Eye (tissue), 1 donor: ENCODE data around the gene CNTD1.
A peak's percentile ranks its signal among the peaks of the same experiment; 100 is the strongest.

Experiments
- DNase-seq: peaks from one replicate; pipeline ENCODE4 v3.0.0-alpha.2; 2015

The CNTD1 gene

DNA sequence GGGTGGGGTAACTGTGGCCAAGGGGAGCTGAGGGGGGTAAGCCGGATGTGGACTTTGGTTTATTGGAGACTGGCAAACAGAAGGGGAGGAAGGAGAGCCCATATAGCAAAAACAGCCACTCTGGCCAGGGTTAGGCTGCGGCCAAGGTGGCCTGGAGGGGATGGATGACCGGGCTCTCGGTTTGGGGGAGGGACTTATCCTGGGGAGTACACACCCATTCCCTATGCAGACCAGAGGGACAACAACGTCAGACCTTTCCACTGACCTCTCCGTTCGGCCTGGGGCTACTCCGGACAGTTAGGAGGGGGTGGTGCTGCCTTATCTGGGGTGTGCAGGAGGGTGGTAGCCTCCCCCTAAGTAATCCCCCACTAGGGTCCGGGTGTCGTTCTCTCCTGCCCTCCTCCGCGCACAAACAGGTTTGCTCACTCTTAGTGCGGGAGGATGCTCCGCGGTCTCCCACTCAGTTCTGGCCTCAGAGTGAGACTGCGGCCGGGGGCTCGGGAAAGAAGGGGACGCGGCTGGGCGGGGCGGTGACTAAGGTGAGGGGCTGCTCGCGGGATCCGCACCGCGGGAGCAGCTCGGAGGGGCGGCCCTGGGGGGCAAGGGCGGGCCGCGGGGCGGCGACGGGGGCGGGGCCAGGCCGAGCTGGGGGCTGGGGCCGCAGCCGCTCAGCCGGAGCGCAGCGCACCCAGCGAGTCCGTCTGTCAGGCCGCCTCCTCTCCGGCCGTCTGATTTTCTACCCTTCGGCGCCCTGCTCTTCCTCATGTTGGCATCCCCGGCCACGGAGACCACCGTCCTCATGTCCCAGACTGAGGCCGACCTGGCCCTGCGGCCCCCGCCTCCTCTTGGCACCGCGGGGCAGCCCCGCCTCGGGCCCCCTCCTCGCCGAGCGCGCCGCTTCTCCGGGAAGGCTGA lies 18.5 kb upstream of the CNTD1 start, which contains the start of gene WNK4:
Gene WNK4 (plus strand): TSS at position 675 of the 915 bp plus-strand sequence. CDS start 89 bp downstream, at position 764.
- DNase-seq: no peak

DNA sequence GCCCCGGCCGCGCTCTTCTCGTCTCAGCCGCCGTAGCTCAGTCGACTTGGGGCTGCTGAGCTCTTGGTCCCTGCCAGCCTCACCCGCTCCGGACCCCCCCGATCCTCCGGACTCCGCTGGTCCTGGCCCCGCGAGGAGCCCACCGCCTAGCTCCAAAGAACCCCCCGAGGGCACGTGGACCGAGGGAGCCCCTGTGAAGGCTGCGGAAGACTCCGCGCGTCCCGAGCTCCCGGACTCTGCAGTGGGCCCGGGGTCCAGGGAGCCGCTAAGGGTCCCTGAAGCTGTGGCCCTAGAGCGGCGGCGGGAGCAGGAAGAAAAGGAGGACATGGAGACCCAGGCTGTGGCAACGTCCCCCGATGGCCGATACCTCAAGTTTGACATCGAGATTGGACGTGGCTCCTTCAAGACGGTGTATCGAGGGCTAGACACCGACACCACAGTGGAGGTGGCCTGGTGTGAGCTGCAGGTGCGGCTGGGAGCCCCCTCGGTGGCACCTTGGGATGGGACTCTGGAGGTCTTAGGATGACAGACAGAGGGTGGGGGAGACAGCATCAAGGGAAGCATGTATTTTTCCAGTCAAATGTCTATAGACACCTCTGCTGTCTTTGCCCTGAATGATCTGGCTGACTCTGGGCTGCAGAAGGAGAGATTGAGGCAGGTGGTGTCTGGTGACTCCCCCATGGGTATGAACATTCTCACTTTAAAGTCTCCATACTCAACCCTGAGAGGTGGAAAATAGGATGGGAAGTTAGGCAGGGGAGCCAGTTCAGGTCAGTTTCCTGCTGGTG lies 17.6 kb upstream of the CNTD1 start:
- DNase-seq: peak; percentile 43

DNA sequence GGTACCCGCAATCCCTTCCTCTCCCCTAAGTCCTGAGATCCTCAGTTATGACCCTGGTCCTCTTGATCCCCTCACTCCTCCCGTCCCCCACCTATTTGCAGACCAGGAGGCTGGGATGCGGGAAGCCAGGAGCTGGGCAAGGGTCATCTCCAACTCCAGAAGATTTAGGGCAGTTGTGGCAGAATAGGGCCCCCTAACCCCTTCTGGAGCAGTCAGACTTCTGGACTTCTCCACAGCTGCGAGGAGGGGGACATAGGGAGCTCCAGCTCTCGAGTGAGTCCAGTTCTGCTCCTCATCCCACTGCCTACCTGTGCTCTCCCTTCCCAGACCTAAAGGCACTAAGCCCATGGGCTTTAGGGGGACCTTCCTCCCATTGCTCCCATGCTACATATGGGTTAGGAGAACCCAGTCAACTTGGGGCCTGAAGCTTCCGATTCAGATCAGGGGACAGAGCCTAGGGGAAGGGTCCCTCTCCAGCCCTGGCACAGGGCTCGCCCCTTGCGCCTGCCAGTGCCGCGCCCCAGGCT lies 17.0 kb upstream of the CNTD1 start:
- no peak for DNase-seq

DNA sequence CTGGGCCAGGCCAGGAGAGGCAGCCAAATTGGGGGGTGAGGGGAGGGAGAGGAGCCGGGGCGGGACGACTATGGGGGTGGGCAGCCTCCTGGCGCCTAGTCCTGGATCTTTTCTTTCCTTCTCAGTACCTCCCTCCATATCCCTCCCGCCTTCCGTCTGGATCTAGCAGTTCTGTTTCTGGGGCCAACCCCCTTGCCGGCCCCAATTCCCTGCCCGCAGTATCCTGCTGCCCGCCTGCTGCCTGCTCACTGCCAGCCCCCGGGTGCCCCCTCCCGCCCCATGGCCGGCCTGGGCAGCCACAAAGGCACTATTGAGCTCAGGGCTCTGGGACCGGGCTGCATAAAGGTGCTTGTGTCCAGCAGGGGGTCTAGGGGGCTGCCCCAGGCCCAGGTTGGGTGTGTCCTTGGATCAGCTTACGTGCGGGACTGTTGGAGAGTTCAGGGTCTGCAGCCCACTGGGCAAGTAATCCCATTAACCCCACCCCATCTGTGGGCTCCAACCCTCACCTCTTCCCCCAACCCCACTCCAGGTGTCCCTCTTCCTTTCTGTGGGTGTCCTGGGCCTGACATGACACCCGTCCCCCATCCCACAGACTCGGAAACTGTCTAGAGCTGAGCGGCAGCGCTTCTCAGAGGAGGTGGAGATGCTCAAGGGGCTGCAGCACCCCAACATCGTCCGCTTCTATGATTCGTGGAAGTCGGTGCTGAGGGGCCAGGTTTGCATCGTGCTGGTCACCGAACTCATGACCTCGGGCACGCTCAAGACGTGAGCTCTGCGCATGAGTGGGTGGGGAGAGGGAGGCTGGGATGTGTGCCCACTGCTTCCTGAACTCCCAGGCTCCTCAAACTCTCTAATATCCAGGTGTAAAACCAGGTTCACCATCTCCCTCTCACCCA lies 16.2 kb upstream of the CNTD1 start:
- no peak for DNase-seq

GRCh38 chr17:42783062-42783790 lies 15.4 kb upstream of the CNTD1 start:
- no peak for DNase-seq

DNA sequence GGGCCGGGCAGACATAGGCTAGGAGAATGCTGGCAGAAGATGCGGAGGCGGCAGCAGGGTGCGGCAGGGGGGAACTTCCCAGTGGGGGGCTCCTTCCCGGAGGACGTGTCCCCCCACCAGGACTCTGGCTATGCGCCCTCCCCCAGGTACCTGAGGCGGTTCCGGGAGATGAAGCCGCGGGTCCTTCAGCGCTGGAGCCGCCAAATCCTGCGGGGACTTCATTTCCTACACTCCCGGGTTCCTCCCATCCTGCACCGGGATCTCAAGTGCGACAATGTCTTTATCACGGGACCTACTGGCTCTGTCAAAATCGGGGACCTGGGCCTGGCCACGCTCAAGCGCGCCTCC lies 14.9 kb upstream of the CNTD1 start:
- DNase-seq: no peak

DNA sequence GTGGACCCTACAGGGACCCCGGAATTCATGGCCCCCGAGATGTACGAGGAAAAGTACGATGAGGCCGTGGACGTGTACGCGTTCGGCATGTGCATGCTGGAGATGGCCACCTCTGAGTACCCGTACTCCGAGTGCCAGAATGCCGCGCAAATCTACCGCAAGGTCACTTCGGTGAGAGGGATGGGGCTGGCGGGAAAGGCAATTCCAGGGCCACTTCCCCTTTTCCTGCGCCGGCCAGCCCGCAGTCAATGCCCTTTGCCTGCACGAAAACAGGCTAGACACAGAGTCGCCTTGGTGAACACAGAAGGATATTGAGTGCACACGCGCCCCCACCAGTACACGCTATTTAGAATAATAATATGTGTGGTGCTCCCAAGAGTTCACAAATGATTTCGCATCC lies 14.3 kb upstream of the CNTD1 start:
- DNase-seq: peak; percentile 48

GRCh38 chr17:42784811-42785592 lies 13.7 kb upstream of the CNTD1 start:
- no peak for DNase-seq

DNA sequence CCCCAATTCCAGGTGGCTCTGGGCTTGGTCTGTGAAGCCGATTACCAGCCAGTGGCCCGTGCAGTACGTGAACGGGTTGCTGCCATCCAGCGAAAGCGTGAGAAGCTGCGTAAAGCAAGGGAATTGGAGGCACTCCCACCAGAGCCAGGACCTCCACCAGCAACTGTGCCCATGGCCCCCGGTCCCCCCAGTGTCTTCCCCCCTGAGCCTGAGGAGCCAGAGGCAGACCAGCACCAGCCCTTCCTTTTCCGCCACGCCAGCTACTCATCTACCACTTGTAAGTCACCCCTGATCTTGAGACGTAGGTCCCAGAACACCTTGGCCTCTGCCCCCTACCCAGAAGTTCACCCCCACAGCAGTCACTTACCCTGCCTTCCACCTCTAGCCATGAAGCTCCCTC lies 11.4 kb upstream of the CNTD1 start:
- no peak for DNase-seq

- no peak for DNase-seq
Measured at GRCh38 chr17:42791948-42792347, 6.7 kb upstream of the CNTD1 start.

DNA sequence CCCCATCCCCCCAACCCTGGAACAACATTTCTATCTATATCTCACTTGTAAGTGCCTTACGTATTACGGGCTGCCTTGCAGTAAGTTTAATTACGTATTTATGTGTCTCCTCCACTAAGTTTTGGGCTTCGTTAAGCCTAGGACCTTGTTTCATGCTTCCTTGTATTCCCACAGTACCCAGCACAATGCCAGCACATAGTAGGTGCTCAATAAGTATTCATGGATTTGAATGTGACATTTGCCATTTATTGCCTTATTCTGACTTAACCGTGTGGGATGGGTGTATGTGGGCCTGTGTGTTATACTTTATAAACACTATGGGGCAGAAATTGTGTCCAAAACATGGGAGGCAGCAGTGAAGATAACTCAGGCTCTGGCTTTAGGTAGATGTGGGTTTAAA lies 6.1 kb upstream of the CNTD1 start:
- DNase-seq: no peak

DNA sequence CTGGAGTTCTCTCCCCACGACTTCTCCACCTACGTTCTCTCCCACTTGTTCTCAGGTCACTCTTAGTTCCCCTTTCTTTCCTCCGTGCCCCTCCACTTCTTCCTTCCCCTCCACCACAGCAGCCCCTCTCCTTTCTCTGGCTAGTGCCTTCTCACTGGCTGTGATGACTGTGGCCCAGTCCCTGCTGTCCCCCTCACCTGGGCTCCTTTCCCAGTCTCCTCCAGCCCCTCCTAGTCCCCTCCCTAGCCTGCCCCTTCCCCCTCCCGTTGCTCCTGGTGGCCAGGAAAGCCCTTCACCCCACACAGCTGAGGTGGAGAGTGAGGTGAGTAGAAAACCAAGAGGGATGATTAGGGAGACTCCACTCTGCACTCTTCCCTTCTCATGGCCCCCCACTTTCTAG lies 3.6 kb upstream of the CNTD1 start:
- no peak for DNase-seq

GRCh38 chr17:42795465-42795864 lies 3.2 kb upstream of the CNTD1 start:
- DNase-seq: no peak

DNA sequence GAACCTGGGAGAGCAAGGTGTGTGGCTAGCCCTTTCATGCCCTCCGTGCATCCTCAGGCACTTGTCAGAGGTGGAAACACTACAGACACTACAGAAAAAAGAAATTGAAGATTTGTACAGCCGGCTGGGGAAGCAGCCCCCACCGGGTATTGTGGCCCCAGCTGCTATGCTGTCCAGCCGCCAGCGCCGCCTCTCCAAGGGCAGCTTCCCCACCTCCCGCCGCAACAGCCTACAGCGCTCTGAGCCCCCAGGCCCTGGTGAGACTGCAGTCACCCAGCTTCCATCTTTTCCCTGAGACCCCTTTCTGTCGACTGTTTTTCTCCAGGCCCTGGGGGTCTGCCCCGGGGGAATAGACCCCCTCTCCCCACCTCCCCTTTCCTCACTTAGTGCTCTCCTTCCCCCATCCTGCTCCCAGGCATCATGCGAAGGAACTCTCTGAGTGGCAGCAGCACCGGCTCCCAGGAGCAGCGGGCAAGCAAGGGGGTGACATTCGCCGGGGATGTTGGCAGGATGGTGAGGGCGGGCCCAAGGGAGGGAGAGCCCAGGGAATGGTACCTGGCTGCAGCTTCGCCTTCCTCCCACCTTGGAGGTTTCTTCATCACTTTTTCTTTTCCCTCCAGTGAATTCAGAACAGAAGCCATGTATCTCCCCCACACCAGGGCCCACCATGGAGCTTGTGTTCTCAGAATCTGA lies 2.4 kb upstream of the CNTD1 start:
- no peak for DNase-seq

DNA sequence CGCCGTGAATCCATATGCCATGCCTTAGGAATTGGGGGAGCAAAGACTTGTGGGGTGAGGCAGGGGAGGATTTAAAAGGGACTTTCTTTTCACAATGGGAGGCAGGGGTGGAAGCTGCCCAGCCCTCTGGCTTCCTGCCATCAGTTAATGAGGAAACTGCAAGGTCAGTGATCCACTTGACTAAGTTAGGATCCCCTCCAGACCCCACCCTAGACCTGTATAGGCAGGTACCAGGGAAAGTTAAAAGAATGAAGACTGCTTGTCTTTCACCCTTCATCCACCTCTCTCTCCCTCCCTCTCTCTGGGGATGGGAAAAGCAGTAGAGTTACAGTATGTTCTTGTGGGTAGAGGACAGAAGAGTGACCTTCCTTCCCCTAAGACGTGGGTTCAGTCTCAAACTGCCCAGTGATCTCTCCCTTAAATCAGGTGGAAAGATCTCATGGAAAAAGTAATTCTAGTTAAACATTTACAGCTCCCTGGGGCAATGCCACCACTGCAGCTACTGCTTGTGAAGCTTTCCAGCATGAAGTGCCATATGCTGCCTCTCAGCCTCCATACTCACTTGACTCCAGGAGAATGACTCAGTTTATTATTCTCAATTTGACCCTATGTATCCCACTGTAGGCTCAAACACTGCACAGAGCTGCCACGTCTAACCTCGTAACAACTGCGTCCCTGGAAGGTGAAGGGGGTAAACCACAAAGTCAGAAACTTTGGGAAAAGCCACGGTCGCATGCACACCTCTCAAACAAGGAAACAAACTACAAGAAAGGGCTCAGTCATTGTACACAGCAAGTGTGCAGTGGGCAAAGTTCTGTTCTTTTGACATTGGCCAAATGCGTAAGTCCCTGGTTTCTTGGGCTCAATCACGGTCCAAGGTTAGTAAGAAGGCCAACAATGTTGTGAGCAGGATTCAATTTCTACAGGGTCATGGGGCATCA lies 1.3 kb upstream of the CNTD1 start:
- no peak for DNase-seq

- DNase-seq: peak; percentile 8
Measured at GRCh38 chr17:42798011-42798382, 664 bp upstream of the CNTD1 start.

- no peak for DNase-seq
Measured at GRCh38 chr17:42803074-42803883, 4.6 kb downstream of the CNTD1 start.

GRCh38 chr17:42804918-42805367 lies 6.3 kb downstream of the CNTD1 start:
- no peak for DNase-seq
